ENCODE data around the gene SDCBP2. TPM values are rescaled to one million over a fixed set of nuclear protein-coding genes. Genes with fewer than 3 reads are reported as not detected.
A peak's percentile ranks its signal among the peaks of the same experiment; 100 is the strongest.

SDCBP2 gene
- total and polyA plus RNA-seq, 2 of the 13 experiments (the other 11 are each of a cell fraction or from before 2014, with no cell fraction given) = 1.2 to 2.4 TPM

GRCh38 chr20:1327827-1328679, 886 bp downstream of the SDCBP2 start (continued):
- TF ChIP-seq BHLHE40 (IDR thresholded peaks at IDR 0.05; ENCODE audit: low read length) (0 out of 2 replicates have a peak, but pooled peaks have one; percentile 33), ZNF205 (CRISPR knock-in tag; IDR thresholded peaks at IDR 0.05) (no peak), ZNF292 (CRISPR knock-in tag; IDR thresholded peaks at IDR 0.05; ENCODE audit: borderline replicate concordance, low read depth) (no peak), NFE2L1 (CRISPR knock-in tag; IDR thresholded peaks at IDR 0.05; ENCODE audit: borderline replicate concordance) (no peak), ZNF317 (CRISPR knock-in tag; IDR thresholded peaks at IDR 0.05) (peak; percentile 36; the same call in 1 of the 2 replicates), HNRNPK (IDR thresholded peaks at IDR 0.05; ENCODE audit: low read depth, low read length, poor library complexity, severe bottlenecking) (no peak), STAG1 (CRISPR knock-in tag; IDR thresholded peaks at IDR 0.05) (no peak; the same call in 1 of the 2 replicates), HNRNPUL1 (IDR thresholded peaks at IDR 0.05; ENCODE audit: low read depth, low read length) (no peak), EHMT2 (IDR thresholded peaks at IDR 0.05; ENCODE audit: borderline replicate concordance, low read depth, low read length) (peak; percentile 59; the same call in 1 of the 2 replicates), PAXIP1 (CRISPR knock-in tag; conservative IDR thresholded peaks at IDR 0.05) (peak; percentile 97), JUN (CRISPR knock-in tag; IDR thresholded peaks at IDR 0.05) (0 out of 2 replicates have a peak, but pooled peaks have one; percentile 34), ZBTB21 (CRISPR knock-in tag; IDR thresholded peaks at IDR 0.05) (peak; percentile 44; the same call in 1 of the 2 replicates), ZNF441 (CRISPR knock-in tag; IDR thresholded peaks at IDR 0.05; ENCODE audit: borderline replicate concordance) (peak; percentile 72; the same call in 1 of the 2 replicates), ELF4 (CRISPR knock-in tag; IDR thresholded peaks at IDR 0.05; ENCODE audit: borderline replicate concordance) (no peak), FOXP4 (CRISPR knock-in tag; IDR thresholded peaks at IDR 0.05) (0 out of 2 replicates have a peak, but pooled peaks have one; percentile 11), MXD4 (CRISPR knock-in tag; IDR thresholded peaks at IDR 0.05) (0 out of 2 replicates have a peak, but pooled peaks have one; percentile 59), ZNF574 (CRISPR knock-in tag; IDR thresholded peaks at IDR 0.05) (peak; percentile 43)
- TF ChIP-seq, protein P1, sequence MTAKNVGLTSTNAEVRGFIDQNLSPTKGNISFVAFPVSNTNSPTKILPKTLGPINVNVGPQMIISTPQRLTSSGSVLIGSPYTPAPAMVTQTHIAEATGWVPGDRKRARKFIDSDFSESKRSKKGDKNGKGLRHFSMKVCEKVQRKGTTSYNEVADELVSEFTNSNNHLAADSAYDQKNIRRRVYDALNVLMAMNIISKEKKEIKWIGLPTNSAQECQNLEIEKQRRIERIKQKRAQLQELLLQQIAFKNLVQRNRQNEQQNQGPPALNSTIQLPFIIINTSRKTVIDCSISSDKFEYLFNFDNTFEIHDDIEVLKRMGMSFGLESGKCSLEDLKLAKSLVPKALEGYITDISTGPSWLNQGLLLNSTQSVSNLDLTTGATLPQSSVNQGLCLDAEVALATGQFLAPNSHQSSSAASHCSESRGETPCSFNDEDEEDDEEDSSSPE (CRISPR knock-in tag; IDR thresholded peaks at IDR 0.05) = 0 out of 2 replicates have a peak, but pooled peaks have one; percentile 41
